Liver (tissue), 3 donors: ENCODE measurements around the gene LRRC53.

Experiments
- ATF3 ChIP-seq: IDR thresholded peaks from 2 replicates; pipeline ENCODE4 v1.6.1; 2016; ENCODE audit warnings: antibody characterized with exemption
- CTCF ChIP-seq: fragments of 150-350 bp; IDR thresholded peaks from 2 replicates; pipeline ENCODE4 v1.5.1; 2017; ENCODE audit warnings: improper control_type of control experiment, low read depth, low read length; ENCODE audit not compliant: missing input control
- FOXA1 ChIP-seq: IDR thresholded peaks from 2 replicates; pipeline ENCODE4 v1.6.1; 2016; ENCODE audit warnings: antibody characterized with exemption
- GABPA ChIP-seq, 2 donors: IDR thresholded peaks in 1 of 2; conservative IDR thresholded peaks in 1 of 2; 2 replicates each; pipeline ENCODE4 v1.6.1; 2016; ENCODE audit warnings: antibody characterized with exemption in 2 of 2, mild to moderate bottlenecking in 1 of 2, moderate library complexity in 1 of 2
- REST ChIP-seq: IDR thresholded peaks from 2 replicates; pipeline ENCODE4 v1.6.1; 2016; ENCODE audit warnings: antibody characterized with exemption, mild to moderate bottlenecking
- SP1 ChIP-seq: IDR thresholded peaks from 2 replicates; pipeline ENCODE4 v1.6.1; 2018; ENCODE audit warnings: antibody characterized with exemption, mild to moderate bottlenecking
- TAF1 ChIP-seq: conservative IDR thresholded peaks from 2 replicates; pipeline ENCODE4 v1.6.1; 2016; ENCODE audit warnings: antibody characterized with exemption, mild to moderate bottlenecking
- ZBTB33 ChIP-seq: IDR thresholded peaks from 2 replicates; pipeline ENCODE4 v1.6.1; 2016; ENCODE audit warnings: antibody characterized with exemption
- donor health status: healthy.
- donor health status: healthy.

- TF ChIP-seq CTCF, result no peak
- no peak for TF ChIP-seq REST
- no peak for TF ChIP-seq ZBTB33
- no peak for TF ChIP-seq SP1
- no peak for TF ChIP-seq GABPA (IDR thresholded peaks at IDR 0.05 in 1 of 2, conservative IDR thresholded peaks at IDR 0.05 in 1 of 2)
- no peak for TF ChIP-seq TAF1
- TF ChIP-seq FOXA1, result no peak
- TF ChIP-seq ATF3, result no peak
These were observed 11.6 kb upstream of the LRRC53 start for GRCh38 chr1:74523873-74524480.
